Endothelial cell of umbilical vein (primary cell): Measurements from ENCODE around the gene OMA1. TPM values are rescaled to one million over a fixed set of nuclear protein-coding genes. Genes with fewer than 3 reads are reported as not detected.
A peak's percentile ranks its signal among the peaks of the same experiment; 100 is the strongest.

Source experiments
- BruUV-seq: library from RNA; stranded (reverse); fragments of 400-500 nt; replicated peaks from 2 replicates; lab custom pipeline; 2021; lab: Mats Ljungman, UMichigan
- CTCF ChIA-PET: fragments of 300-600, 350-600 bp; sonication (Branson Sonifier 250); formaldehyde crosslinking; loops from one replicate; lab custom pipeline; 2021; ENCODE audit warnings: antibody characterized with exemption, inconsistent platforms; lab: Charles Lee
- POLR2A ChIA-PET: fragments of 300-600, 350-600 bp; sonication (Branson Sonifier 250); formaldehyde crosslinking; loops from one replicate; lab custom pipeline; 2021; ENCODE audit warnings: antibody characterized with exemption, inconsistent platforms; lab: Charles Lee
- DNase-seq: peaks from one replicate; pipeline ENCODE4 v3.0.0-alpha.2; 2011; ENCODE audit warnings: low read depth, low spot score
- FAIRE-seq: peaks from 2 replicates; lab custom pipeline; 2011; peaks lifted over from hg19 to GRCh38; lab: Jason Lieb, UNC
- H2AFZ ChIP-seq: 2 replicates; pipeline ENCODE4 v1.6.0; 2012; ENCODE audit warnings: low read depth, low read length, control low read depth, inconsistent platforms
- H3K27ac ChIP-seq: 2 replicates; pipeline ENCODE4 v1.5.1; 2011; ENCODE audit warnings: low read depth, mild to moderate bottlenecking, control low read depth, low read length, moderate library complexity; ENCODE audit not compliant: insufficient read depth
- H3K27me3 ChIP-seq, 2 experiments: 2 replicates each; pipeline versions ENCODE4 v1.6.0 to v1.6.1; 2011; ENCODE audit warnings: low read length in 2 of 2, mixed read lengths in 1 of 2; ENCODE audit not compliant: control insufficient read depth in 2 of 2, insufficient read depth in 2 of 2
- H3K36me3 ChIP-seq, 2 experiments: 2 replicates in 1 of 2; 3 replicates in 1 of 2; pipeline ENCODE4 v1.5.1; 2011; ENCODE audit warnings: low read length in 2 of 2, mild to moderate bottlenecking in 1 of 2, moderate library complexity in 1 of 2; ENCODE audit not compliant: control insufficient read depth in 2 of 2, insufficient read depth in 2 of 2; ENCODE audit errors: extremely low read depth in 1 of 2
- H3K4me1 ChIP-seq: 3 replicates; pipeline ENCODE4 v1.5.1; 2011; ENCODE audit warnings: mild to moderate bottlenecking, low read length; ENCODE audit not compliant: control insufficient read depth, insufficient read depth; ENCODE audit errors: extremely low read depth
- H3K4me2 ChIP-seq: 2 replicates; pipeline ENCODE4 v1.6.1; 2011; ENCODE audit warnings: low read length, control low read depth, mixed read lengths; ENCODE audit not compliant: insufficient read depth
- H3K4me3 ChIP-seq, 3 experiments: fragments of 200-600 bp in 1 of 3; sonication (generic), shearing (Covaris generic) in 1 of 3; replicated peaks in 1 of 3; 2 replicates each; pipeline ENCODE4 v1.5.1; 2011 to 2016; ENCODE audit warnings: control low read depth in 3 of 3, low read length in 3 of 3, mild to moderate bottlenecking in 2 of 3, inconsistent platforms in 1 of 3, low read depth in 1 of 3, moderate library complexity in 1 of 3; ENCODE audit not compliant: insufficient read depth in 1 of 3
- H3K79me2 ChIP-seq: 2 replicates; pipeline ENCODE4 v1.6.0; 2012; ENCODE audit warnings: low read length, inconsistent platforms; ENCODE audit not compliant: control insufficient read depth, insufficient read depth
- H3K9ac ChIP-seq: replicated peaks from 2 replicates; pipeline ENCODE3; 2011; ENCODE audit warnings: low read length, control low read depth; ENCODE audit not compliant: insufficient read depth; ENCODE audit errors: extremely low read depth
- H3K9me1 ChIP-seq: replicated peaks from 3 replicates; pipeline ENCODE4 v1.6.0; 2011; ENCODE audit warnings: mild to moderate bottlenecking, low read length; ENCODE audit not compliant: control insufficient read depth, insufficient read depth; ENCODE audit errors: extremely low read depth
- H3K9me3 ChIP-seq: replicated peaks from 2 replicates; pipeline ENCODE4 v1.5.1; 2012; ENCODE audit warnings: low read length, inconsistent platforms; ENCODE audit not compliant: control insufficient read depth, insufficient read depth
- H4K20me1 ChIP-seq: replicated peaks from 2 replicates; pipeline ENCODE3; 2011; ENCODE audit warnings: mild to moderate bottlenecking, low read length; ENCODE audit not compliant: control insufficient read depth, insufficient read depth; ENCODE audit errors: extremely low read depth
- EZH2 ChIP-seq: IDR thresholded peaks from 2 replicates; pipeline ENCODE4 v1.6.1; 2012; ENCODE audit warnings: borderline replicate concordance, low read depth, mild to moderate bottlenecking, moderate library complexity, low read length, inconsistent platforms; ENCODE audit not compliant: severe bottlenecking
- FOS ChIP-seq: IDR thresholded peaks from 2 replicates; pipeline ENCODE4 v1.6.1; 2011; ENCODE audit warnings: mild to moderate bottlenecking, low read length, moderate library complexity, borderline replicate concordance; ENCODE audit not compliant: insufficient read depth
- GATA2 ChIP-seq: IDR thresholded peaks from 2 replicates; pipeline ENCODE4 v1.7.0; 2011; ENCODE audit warnings: low read depth, mild to moderate bottlenecking, moderate library complexity, mixed read lengths, low read length; ENCODE audit not compliant: insufficient read length, insufficient read depth
- JUN ChIP-seq: IDR thresholded peaks from 2 replicates; pipeline ENCODE4 v1.6.1; 2011; ENCODE audit warnings: borderline replicate concordance, low read depth; ENCODE audit not compliant: insufficient read length, insufficient read depth
- POLR2AphosphoS5 ChIP-seq: IDR thresholded peaks from 2 replicates; pipeline ENCODE4 v1.6.1; 2012; ENCODE audit warnings: low read depth, mild to moderate bottlenecking, control low read depth, low read length, moderate library complexity; ENCODE audit not compliant: insufficient read depth
- dilution Hi-C: fragments of 300-500 bp; cut with MboI; formaldehyde crosslinking; loops from one replicate; pipeline ENCODE4 v1.15.0; 2019; ENCODE audit warnings: low sequenced_read_pairs; ENCODE audit not compliant: extremely low pct_ligation_motif_present
- intact Hi-C: fragments of 100-400 bp; cut with micrococcal nuclease; formaldehyde crosslinking; loops from one replicate; pipeline ENCODE4 v1.10.0; 2022
- polyA plus RNA-seq, 4 experiments: library from polyadenylated mRNA; depleted of rRNA in 3 of 4; stranded (reverse) in 3 of 4; unstranded in 1 of 4; fragments of >200 nt; gene quantifications; 2 replicates each; pipeline versions ENCODE4 v1.2.1 to v1.2.3, GENCODE V29; 2011 to 2012; ENCODE audit warnings: missing spikeins in 1 of 4
- total RNA-seq: library from RNA; stranded (reverse); gene quantifications from 2 replicates; pipeline ENCODE4 v1.2.3, GENCODE V29; 2021
- TF ChIP-seq, protein P1 (sequence below), 2 donors: IDR thresholded peaks; 1 replicate in 1 of 2; 2 replicates in 1 of 2; pipeline ENCODE4 v1.5.1; 2011; ENCODE audit warnings: low read length in 2 of 2, mild to moderate bottlenecking in 2 of 2, moderate library complexity in 2 of 2, control low read depth in 1 of 2, inconsistent platforms in 1 of 2, low read depth in 1 of 2; ENCODE audit not compliant: insufficient read depth in 1 of 2; ENCODE audit errors: extremely low read depth in 1 of 2

The OMA1 gene
- total and polyA plus RNA-seq, 2 donors (not counting 3 experiments of a cell fraction or from before 2014, with no cell fraction given): 4.0 to 4.6 TPM

DNA sequence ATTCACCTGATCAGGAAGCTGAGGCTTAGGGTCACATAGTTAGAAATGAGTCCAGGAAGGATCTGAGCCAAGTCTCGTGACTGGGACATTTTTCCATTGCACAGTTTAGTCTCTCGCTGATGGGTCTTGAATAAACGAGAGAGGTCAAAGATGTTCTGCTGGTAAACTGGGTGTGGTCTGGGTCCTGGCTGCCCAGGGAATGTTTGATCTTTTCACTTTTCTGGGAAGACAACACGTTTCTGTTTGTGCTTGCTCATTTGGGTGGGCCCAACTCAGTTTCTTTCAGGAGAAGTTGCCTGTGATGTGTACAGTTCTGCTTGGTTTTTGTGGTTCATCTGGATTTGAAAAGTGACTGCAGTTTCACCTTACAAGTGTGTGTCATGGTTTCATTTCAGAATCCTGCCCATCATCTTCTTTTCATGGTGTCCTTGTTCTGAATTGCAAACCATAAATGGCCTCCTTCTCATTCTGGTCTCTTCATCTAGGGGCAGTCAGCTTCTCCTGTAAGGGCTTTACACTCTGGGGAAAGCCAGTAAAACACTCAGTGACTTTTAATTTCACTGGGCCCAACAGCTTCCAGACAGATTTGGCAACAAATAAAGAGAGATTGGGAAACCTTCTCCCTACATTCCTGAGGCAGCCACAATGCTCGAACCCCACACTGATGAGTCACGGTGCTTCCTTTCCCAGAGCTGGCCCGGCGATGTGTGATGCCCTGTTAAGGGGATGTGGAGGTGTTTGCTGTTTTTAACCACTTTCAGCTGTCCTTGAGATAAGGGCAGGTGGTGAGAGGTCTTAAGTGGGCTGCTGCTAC lies 37.8 kb upstream of the OMA1 start:
- DNase-seq (peak; percentile 89), FAIRE-seq (peak; percentile 83)
- intact Hi-C loops (loop anchor here (1.0 kb wide), 1 partner anchor 8 kb away; no protein-coding TSS in a partner anchor), dilution Hi-C loops (no loop called here)
- ChIA-PET CTCF (interaction anchor here (1.3 to 3.4 kb wide), 4 partner anchors 8 to 69 kb away, joined by 3 to 26 read pairs (median 10); partner anchors contain the start of gene OMA1), POLR2A (interaction anchor here (0.6 to 1.0 kb wide), 3 partner anchors 8 to 38 kb away, joined by 3 to 5 read pairs (median 3); partner anchors contain the start of gene OMA1)
- H3K9me1 ChIP-seq: no peaks in the 10 kb centered on the region
- no peaks in the 10 kb centered on the region for H3K9me3 ChIP-seq
- TF ChIP-seq GATA2 (peak; percentile 75), EZH2 (no peak), FOS (peak; percentile 93), JUN (peak; percentile 83), POLR2AphosphoS5 (peak; percentile 64)
- TF ChIP-seq, protein P1, sequence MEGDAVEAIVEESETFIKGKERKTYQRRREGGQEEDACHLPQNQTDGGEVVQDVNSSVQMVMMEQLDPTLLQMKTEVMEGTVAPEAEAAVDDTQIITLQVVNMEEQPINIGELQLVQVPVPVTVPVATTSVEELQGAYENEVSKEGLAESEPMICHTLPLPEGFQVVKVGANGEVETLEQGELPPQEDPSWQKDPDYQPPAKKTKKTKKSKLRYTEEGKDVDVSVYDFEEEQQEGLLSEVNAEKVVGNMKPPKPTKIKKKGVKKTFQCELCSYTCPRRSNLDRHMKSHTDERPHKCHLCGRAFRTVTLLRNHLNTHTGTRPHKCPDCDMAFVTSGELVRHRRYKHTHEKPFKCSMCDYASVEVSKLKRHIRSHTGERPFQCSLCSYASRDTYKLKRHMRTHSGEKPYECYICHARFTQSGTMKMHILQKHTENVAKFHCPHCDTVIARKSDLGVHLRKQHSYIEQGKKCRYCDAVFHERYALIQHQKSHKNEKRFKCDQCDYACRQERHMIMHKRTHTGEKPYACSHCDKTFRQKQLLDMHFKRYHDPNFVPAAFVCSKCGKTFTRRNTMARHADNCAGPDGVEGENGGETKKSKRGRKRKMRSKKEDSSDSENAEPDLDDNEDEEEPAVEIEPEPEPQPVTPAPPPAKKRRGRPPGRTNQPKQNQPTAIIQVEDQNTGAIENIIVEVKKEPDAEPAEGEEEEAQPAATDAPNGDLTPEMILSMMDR (IDR thresholded peaks at IDR 0.05; ENCODE audit: extremely low read depth in 1 of 2, insufficient read depth in 1 of 2, low read depth in 1 of 2, low read length in 2 of 2): no peak
- no peaks in the 10 kb centered on the region for H4K20me1 ChIP-seq
- peak overlapping the region; percentile 87 for H3K4me2 ChIP-seq
- H2AFZ ChIP-seq: peak overlapping the region; percentile 28
- peak overlapping the region; percentile 89 for H3K27ac ChIP-seq
- peaks cover 40% of the 10 kb centered on the region for H3K4me1 ChIP-seq
- H3K36me3 ChIP-seq: no peaks in the 10 kb centered on the region
- peak overlapping the region; percentile 68 for H3K9ac ChIP-seq
- peak overlapping the region in 1 of 3 experiments; percentile 6 for H3K4me3 ChIP-seq
- BruUV-seq: TSS peak; percentile 77
- H3K27me3 ChIP-seq: no peaks in the 10 kb centered on the region
- H3K79me2 ChIP-seq: peaks cover 28% of the 10 kb centered on the region
